GM12872 (cell line): Measurements from ENCODE around the gene SLC28A3.

Experiments used
- CTCF ChIP-seq: IDR thresholded peaks from 3 replicates; pipeline ENCODE4 v1.5.1; 2011; ENCODE audit warnings: low read depth, mild to moderate bottlenecking, low read length, moderate library complexity; ENCODE audit not compliant: insufficient read depth

SLC28A3 gene

DNA sequence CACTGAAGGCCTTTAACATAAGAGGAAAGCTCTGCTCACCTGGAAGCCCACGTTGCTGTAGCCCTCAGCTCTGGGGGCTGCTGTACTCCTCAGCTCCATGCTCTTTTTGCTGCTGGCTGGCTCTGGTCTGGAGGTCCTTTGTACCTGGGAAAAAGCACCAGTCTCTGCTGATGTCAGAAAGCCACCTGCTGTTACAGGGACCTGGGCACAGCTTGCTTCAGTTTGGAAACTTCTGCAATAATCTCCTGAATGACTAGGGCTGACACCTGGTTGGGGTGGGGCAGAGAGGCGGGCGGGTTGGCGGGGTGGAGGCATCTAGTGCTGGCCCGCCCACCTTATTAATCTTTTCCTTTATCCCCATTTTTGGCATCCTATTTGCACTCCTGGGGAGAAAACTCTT lies at the start of gene SLC28A3:
TSS of gene SLC28A3 (minus strand) at position 224 of the 400 bp plus-strand sequence. CDS start at position 99, 125 bp downstream.
- no peak for TF ChIP-seq CTCF

GRCh38 chr9:84387821-84388220 lies 47.3 kb upstream of the SLC28A3 start:
- TF ChIP-seq CTCF, result no peak

DNA sequence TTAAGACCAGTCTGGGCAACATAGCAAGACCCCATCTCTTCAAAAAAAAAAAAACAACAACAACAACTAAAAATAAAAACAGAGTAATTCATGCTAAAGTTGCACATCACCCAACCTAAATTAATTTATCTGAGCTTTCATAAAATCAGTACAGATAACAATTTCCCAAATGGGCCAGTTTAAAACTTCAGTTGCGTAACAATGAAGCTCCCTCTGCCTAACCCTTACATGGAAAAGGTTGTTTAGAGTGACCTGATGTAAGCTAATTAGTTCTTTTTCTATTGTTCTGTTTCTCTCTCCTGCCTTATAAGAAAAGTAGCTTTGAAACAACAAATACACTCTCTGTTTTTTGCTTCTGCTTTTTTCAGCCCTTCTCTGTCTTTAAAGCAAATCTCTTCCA lies 46.2 kb upstream of the SLC28A3 start:
- no peak for TF ChIP-seq CTCF

DNA sequence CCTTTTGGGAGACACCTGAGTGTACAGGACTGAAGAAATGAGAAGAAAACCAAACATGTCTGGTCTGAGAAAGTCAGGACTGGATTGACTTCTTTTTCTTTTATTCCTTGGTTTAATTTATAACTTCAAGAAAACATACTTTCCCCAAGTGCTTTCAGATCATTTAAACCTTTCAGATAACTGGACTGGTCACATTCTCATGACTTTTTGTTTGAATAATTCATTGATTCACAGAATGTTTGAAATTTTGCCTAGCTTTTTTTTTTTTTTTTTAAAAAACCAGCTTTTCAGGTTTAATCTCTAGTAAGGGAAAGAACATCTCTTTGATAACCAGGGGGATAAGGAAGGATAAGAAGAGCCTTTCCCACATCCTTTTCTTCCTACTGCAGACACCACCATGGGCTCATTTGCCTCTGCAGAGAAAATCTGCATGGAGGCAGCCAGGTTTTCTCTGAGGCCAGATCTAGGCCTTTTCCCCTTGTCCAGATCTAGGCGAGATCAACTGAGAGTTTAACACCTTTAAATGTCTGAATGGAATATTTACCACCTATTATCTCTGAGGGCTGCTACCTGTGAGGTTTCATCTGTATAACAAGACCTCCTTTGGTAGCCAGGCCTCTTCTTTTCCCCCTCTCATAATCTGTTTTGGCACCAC lies 45.0 kb upstream of the SLC28A3 start:
- TF ChIP-seq CTCF, result no peak

- TF ChIP-seq CTCF, result no peak
These were observed 44.1 kb upstream of the SLC28A3 start for GRCh38 chr9:84384617-84385016.

GRCh38 chr9:84383178-84383577 lies 42.6 kb upstream of the SLC28A3 start:
- TF ChIP-seq CTCF, result no peak

GRCh38 chr9:84382720-84383119 lies 42.2 kb upstream of the SLC28A3 start:
- TF ChIP-seq CTCF, result no peak
